Endodermal cell (in vitro differentiated cells): ENCODE results near the gene LMX1B. TPM values are rescaled to one million over a fixed set of nuclear protein-coding genes. Genes with fewer than 3 reads are reported as not detected.
A peak's percentile ranks its signal among the peaks of the same experiment; 100 is the strongest.

Experiments used
- DNase-seq: peaks from one replicate; pipeline ENCODE4 v3.0.0-alpha.2; 2017
- H3K27ac ChIP-seq: 2 replicates; pipeline ENCODE4 v1.5.1; 2013; ENCODE audit warnings: mild to moderate bottlenecking, low read depth, low read length, moderate library complexity
- H3K27me3 ChIP-seq: 2 replicates; pipeline ENCODE4 v1.6.1; 2013; ENCODE audit warnings: mild to moderate bottlenecking, low read length, moderate library complexity; ENCODE audit not compliant: insufficient read depth, control insufficient read depth, poor library complexity, severe bottlenecking
- H3K36me3 ChIP-seq: 2 replicates; pipeline ENCODE4 v1.7.0; 2013; ENCODE audit warnings: mild to moderate bottlenecking, low read length, moderate library complexity; ENCODE audit not compliant: control insufficient read depth, insufficient read depth
- H3K4me1 ChIP-seq: one replicate; pipeline ENCODE4 v1.7.0; 2013; ENCODE audit warnings: low read length; ENCODE audit not compliant: control insufficient read depth, insufficient read depth
- H3K4me3 ChIP-seq: 2 replicates; pipeline ENCODE4 v1.5.1; 2013; ENCODE audit warnings: mild to moderate bottlenecking, low read length, moderate library complexity
- H3K9ac ChIP-seq: 2 replicates; pipeline ENCODE4 v1.6.1; 2013; ENCODE audit warnings: mild to moderate bottlenecking, low read length, moderate library complexity; ENCODE audit not compliant: poor library complexity, severe bottlenecking; ENCODE audit errors: extremely low read depth
- H3K9me3 ChIP-seq: 2 replicates; pipeline ENCODE4 v1.6.1; 2013; ENCODE audit warnings: mild to moderate bottlenecking, low read length, moderate library complexity; ENCODE audit not compliant: control insufficient read depth
- H3K27ac Mint-ChIP-seq: 2 replicates; pipeline ENCODE4 v1.8.0; 2020; ENCODE audit warnings: mixed read lengths
- H3K27me3 Mint-ChIP-seq: 2 replicates; pipeline ENCODE4 v1.8.0; 2021; ENCODE audit warnings: mild to moderate bottlenecking, mixed read lengths; ENCODE audit not compliant: insufficient read depth
- H3K36me3 Mint-ChIP-seq: 2 replicates; pipeline ENCODE4 v1.8.0; 2020; ENCODE audit warnings: low read depth, mixed read lengths
- H3K4me1 Mint-ChIP-seq: 2 replicates; pipeline ENCODE4 v1.8.0; 2020; ENCODE audit warnings: mixed read lengths
- H3K4me3 Mint-ChIP-seq: 2 replicates; pipeline ENCODE4 v1.8.0; 2020; ENCODE audit warnings: mild to moderate bottlenecking, moderate library complexity, mixed read lengths
- H3K9me3 Mint-ChIP-seq: 2 replicates; pipeline ENCODE4 v1.8.0; 2020; ENCODE audit warnings: mild to moderate bottlenecking, mixed read lengths
- WGBS, 2 experiments: methylation state at CpG; one replicate each; pipeline versions ENCODE4 v1.1.5 to v1.1.7; 2013; ENCODE audit warnings: missing lambda C conversion rate in 2 of 2, mixed read lengths in 1 of 2; ENCODE audit not compliant: insufficient coverage in 1 of 2, insufficient read length in 1 of 2; 5-methylcytosine and 5-hydroxymethylcytosine counted together
- total RNA-seq, 2 donors: library from RNA; stranded (reverse); fragmentation: NEBNext Ultra II Directional in 1 of 2; extraction: Animal tissue kit (Norgen Biotek cat#: 25700) in 1 of 2; gene quantifications; 2 replicates in 1 of 2; 3 replicates in 1 of 2; pipeline ENCODE4 v1.2.1, GENCODE V29; 2021
- TF ChIP-seq, protein P1 (sequence below): fragments of 200-600 bp; sonication (generic); conservative IDR thresholded peaks from 2 replicates; pipeline ENCODE4 v1.5.0; 2021; ENCODE audit warnings: antibody characterized with exemption, mild to moderate bottlenecking

Gene LMX1B
- total RNA-seq, 2 donors from 2014 or later, result 11.1 to 11.4 TPM

- H3K9me3 ChIP-seq, result no peaks in the 10 kb centered on the region
- Mint-ChIP-seq H3K27ac (peak overlapping the region; percentile 37), H3K4me1 (peaks cover 11% of the 10 kb centered on the region), H3K27me3 (peaks cover 53% of the 10 kb centered on the region), H3K9me3 (no peaks in the 10 kb centered on the region), H3K36me3 (no peaks in the 10 kb centered on the region), H3K4me3 (no peak overlapping the region)
- no peak overlapping the region for H3K4me3 ChIP-seq
- WGBS, 2 experiments, result 33 to 38% methylated on average over 1 to 6 of the region's 6 CpGs
- H3K27ac ChIP-seq, result peak overlapping the region; percentile 74
- peaks cover 33% of the 10 kb centered on the region for H3K27me3 ChIP-seq
- TF ChIP-seq, protein P1, sequence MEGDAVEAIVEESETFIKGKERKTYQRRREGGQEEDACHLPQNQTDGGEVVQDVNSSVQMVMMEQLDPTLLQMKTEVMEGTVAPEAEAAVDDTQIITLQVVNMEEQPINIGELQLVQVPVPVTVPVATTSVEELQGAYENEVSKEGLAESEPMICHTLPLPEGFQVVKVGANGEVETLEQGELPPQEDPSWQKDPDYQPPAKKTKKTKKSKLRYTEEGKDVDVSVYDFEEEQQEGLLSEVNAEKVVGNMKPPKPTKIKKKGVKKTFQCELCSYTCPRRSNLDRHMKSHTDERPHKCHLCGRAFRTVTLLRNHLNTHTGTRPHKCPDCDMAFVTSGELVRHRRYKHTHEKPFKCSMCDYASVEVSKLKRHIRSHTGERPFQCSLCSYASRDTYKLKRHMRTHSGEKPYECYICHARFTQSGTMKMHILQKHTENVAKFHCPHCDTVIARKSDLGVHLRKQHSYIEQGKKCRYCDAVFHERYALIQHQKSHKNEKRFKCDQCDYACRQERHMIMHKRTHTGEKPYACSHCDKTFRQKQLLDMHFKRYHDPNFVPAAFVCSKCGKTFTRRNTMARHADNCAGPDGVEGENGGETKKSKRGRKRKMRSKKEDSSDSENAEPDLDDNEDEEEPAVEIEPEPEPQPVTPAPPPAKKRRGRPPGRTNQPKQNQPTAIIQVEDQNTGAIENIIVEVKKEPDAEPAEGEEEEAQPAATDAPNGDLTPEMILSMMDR, result no peak
- H3K36me3 ChIP-seq, result no peaks in the 10 kb centered on the region
- peak overlapping the region; percentile 11 for H3K9ac ChIP-seq
- peak; percentile 96 for DNase-seq
- H3K4me1 ChIP-seq, result no peaks in the 10 kb centered on the region
Measured at GRCh38 chr9:126719618-126720031, 105.9 kb downstream of the LMX1B start.

DNA sequence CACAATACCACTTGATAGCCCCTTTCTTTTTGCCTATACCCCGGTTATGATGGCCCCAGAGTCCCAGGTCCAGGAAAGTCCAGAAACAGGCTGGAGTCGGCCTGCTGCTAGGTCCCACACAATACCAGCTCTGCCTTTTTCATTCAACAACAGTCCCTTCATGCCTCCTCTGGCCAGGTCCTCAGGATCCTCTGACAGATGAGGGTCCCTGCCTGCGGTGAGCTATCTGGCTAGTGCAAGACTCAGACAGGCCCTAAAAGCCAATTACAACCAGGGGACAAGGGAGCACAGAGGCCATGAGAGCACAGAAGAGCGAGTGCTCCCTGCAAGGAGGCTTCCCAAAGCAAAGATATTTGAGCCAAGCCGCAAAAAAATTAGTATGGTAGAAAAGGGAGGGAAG is 106.3 kb downstream of the LMX1B start:
- H3K4me1 Mint-ChIP-seq, result peaks cover 11% of the 10 kb centered on the region
- H3K36me3 Mint-ChIP-seq, result no peaks in the 10 kb centered on the region
- H3K9ac ChIP-seq, result peak overlapping the region; percentile 11
- H3K4me3 Mint-ChIP-seq, result no peak overlapping the region
- H3K36me3 ChIP-seq, result no peaks in the 10 kb centered on the region
- TF ChIP-seq, protein P1, result no peak
- WGBS, 2 experiments, result 84 to 88% methylated on average over 2 to 5 of the region's 5 CpGs
- H3K27me3 Mint-ChIP-seq, result peaks cover 54% of the 10 kb centered on the region
- H3K27ac Mint-ChIP-seq, result peak overlapping the region; percentile 37
- no peaks in the 10 kb centered on the region for H3K4me1 ChIP-seq
- no peaks in the 10 kb centered on the region for H3K9me3 ChIP-seq
- DNase-seq, result no peak
- no peak overlapping the region for H3K4me3 ChIP-seq
- peak overlapping the region; percentile 74 for H3K27ac ChIP-seq
- H3K9me3 Mint-ChIP-seq, result no peaks in the 10 kb centered on the region
- peaks cover 33% of the 10 kb centered on the region for H3K27me3 ChIP-seq

- H3K9ac ChIP-seq, result no peak overlapping the region
- TF ChIP-seq, protein P1, result no peak
- no peaks in the 10 kb centered on the region for H3K36me3 Mint-ChIP-seq
- H3K4me1 Mint-ChIP-seq, result peaks cover 11% of the 10 kb centered on the region
- no peaks in the 10 kb centered on the region for H3K9me3 ChIP-seq
- DNase-seq, result no peak
- H3K27me3 ChIP-seq, result peaks cover 36% of the 10 kb centered on the region
- WGBS, 2 experiments, result 93 to 96% methylated on average over 17 to 19 of the region's 19 CpGs
- no peak overlapping the region for H3K4me3 Mint-ChIP-seq
- peaks cover 57% of the 10 kb centered on the region for H3K27me3 Mint-ChIP-seq
- no peaks in the 10 kb centered on the region for H3K4me1 ChIP-seq
- no peak overlapping the region for H3K4me3 ChIP-seq
- no peaks in the 10 kb centered on the region for H3K36me3 ChIP-seq
- no peaks in the 10 kb centered on the region for H3K9me3 Mint-ChIP-seq
- H3K27ac ChIP-seq, result no peak overlapping the region
- H3K27ac Mint-ChIP-seq, result no peak overlapping the region
Measured at GRCh38 chr9:126720661-126721563, 107.2 kb downstream of the LMX1B start.
